UCSD-AML1 (cell line): ENCODE data around the gene RABEP2.
"Not testable (repeated sequence)": the region's sequence is repeated elsewhere in the genome, so short reads cannot be mapped to it uniquely, and the experiment has no call there.

Experiments
- DNase-seq: peaks from one replicate; lab custom pipeline; 2025; ENCODE audit not compliant: unreplicated experiment; lab: John Stamatoyannopoulos, UW

RABEP2 gene, protein sequence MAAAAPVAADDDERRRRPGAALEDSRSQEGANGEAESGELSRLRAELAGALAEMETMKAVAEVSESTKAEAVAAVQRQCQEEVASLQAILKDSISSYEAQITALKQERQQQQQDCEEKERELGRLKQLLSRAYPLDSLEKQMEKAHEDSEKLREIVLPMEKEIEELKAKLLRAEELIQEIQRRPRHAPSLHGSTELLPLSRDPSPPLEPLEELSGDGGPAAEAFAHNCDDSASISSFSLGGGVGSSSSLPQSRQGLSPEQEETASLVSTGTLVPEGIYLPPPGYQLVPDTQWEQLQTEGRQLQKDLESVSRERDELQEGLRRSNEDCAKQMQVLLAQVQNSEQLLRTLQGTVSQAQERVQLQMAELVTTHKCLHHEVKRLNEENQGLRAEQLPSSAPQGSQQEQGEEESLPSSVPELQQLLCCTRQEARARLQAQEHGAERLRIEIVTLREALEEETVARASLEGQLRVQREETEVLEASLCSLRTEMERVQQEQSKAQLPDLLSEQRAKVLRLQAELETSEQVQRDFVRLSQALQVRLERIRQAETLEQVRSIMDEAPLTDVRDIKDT

DNA sequence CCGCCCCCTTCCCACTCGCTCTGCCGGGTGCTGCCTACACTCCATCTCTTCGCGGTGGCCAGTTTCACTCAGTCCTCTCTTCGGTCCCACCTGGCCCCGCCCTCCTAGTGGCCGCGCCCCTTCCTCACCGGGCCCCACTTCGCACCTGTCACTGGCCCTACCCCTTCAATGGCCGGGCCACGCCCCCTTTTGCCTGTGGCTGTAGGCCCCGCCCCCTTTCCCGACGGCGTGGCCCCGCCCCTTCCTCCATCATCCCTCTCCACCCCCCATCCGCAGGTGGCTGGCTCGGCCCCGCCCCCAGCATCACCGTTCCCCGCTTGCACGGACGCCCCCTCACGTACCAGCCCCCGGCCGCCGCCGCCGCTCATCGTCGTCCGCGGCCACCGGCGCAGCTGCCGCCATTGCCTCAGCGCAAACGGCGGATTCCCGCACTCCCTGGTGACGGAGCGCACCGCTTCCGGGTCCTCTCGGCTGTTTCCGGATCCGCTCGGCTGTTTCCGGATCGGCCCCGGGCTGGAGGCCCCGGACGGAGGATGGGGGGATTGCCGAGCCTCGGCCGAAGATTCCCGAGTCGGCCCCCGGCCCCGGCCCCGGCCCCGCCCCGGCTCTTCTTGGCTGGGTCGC, at the start of gene RABEP2:
TSS of gene RABEP2 (minus strand) at position 477 of the 624 bp plus-strand sequence. CDS start at position 402, 75 bp downstream.
- peak; percentile 95 for DNase-seq

DNA sequence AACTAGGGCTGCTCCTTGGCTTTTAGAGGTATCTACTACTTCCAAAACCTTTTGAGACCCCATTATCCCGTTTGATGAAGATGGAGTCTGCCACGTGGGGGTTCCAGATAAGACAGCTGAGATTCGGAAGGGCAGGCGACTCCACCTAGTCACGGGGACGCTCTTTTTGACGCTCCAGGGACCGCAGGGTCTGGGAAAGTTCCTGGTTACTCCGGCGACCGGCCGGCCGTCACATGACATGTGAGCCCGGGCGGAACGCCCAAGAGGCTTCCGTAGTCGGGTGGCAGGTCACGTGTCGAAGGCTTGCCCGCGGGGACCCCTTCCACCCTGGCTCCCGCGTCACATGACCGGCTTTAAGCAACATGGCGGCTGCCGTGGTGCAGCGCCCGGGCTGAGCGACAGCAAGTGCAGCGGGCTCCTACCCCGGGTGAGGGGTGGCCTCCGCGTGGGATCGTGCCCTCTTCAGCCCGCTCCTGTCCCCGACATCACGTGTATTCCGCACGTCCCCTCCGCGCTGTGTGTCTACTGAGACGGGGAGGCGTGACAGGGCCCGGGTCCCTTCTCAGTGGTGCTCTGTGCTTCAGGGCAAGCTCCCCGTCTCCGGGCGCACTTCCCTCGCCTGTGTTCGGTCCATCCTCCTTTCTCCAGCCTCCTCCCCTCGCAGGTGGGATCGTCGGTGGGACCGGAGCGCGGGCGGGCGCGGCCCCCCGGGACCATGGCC, 49.6 kb upstream of the RABEP2 start, which contains the start of gene SPNS1:
TSS of gene SPNS1 (plus strand) at position 342 of the 721 bp plus-strand sequence. CDS start at position 716, 374 bp downstream.
- DNase-seq, result peak; percentile 93

DNA sequence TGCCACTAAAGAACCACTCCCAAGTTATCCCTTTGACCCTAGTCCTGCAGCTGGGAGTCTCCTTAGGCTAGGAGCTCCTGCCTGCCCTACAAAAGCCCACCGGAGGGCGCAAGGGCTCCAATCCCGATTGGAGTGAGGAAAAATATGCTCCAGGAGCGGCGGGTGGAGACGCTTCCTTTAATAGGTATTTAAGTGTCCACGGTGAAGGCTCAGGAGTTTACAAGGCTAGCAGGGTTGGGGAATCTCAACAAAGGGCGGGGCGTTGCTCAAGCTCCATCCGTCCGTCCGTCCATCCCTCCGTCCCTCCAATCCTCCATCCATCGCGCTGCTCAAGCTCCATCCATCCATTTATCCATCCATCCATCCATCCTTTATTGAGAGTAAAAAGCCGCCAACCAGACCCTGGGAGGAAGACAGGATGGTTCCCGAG, 49.0 kb upstream of the RABEP2 start:
- peak; percentile 62 for DNase-seq

DNA sequence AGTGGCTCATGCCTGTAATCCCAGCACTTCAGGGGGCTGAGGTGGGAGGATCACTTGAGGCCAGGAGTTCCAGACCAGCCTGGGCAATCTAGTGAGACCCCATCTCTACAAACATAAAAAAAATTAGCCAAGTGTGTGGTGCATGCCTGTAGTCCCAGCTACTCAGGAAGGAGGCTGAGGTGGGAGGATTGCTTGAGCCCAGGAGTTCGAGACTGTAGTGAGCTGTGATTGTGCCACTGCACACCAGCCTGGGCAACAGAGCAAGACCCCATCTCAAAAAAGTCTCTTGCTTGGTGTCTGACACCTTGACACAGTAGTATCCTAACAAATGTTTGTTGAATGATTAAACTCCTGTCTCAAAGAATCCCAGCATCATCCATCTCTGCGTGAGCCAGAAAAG, 44.7 kb upstream of the RABEP2 start:
- not testable (repeated sequence) for DNase-seq

DNA sequence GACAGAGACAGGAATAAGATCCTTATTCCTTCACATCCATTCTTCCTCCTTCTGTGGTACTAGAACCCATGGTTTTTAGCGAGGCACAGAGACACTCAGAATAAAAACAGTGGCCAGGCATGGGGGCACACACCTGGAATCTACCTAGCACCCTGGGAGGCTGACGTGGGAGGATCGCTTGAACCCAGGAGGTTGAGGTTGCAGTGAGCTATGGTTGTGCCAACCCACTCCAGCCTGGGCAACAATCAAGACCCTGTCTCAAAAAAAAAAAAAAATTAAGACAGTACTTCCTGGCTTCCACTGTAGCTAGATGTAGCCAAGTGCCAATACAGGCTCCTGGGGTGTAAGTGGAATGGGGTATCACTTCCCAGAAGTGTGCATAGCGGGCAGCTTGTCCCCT, 42.1 kb upstream of the RABEP2 start:
- no peak for DNase-seq

DNA sequence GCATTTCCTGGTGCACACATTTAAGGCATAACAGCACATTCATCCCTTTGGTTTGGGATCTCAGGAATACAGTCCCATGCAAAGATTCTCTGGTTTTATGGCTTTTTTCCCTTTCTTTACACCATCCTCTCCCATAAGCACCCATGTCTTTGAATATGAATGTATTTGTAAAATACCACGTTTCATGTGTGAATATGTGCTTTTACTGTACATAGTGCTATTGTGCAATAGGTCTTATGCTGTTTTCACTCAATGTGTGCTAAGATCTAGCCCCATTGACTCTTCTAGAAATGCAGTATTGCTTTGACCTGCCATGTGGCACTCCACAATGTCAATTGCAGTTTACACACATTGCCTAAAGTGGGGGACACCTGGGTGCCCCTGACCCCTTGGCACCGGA, 39.5 kb upstream of the RABEP2 start:
- no peak for DNase-seq

DNA sequence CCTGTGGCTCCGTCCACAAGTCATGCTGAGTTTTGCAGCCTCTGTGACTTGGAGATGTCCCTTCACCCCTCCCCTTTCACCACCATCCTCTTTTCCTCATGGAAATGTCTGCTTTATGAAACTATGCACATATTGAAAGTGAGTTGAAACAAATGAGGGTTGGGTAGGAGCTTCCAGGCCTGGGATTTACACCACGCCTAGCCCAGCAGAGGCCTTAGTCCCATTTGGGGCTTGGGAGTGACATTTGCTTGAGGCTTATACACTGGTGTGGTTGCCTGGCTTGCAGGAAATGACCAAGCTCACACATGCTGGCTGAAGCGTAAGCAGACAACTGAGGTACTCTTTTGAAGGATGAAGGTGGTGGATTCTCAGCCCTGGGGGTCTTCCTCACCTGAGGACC, 39.0 kb upstream of the RABEP2 start:
- no peak for DNase-seq

DNA sequence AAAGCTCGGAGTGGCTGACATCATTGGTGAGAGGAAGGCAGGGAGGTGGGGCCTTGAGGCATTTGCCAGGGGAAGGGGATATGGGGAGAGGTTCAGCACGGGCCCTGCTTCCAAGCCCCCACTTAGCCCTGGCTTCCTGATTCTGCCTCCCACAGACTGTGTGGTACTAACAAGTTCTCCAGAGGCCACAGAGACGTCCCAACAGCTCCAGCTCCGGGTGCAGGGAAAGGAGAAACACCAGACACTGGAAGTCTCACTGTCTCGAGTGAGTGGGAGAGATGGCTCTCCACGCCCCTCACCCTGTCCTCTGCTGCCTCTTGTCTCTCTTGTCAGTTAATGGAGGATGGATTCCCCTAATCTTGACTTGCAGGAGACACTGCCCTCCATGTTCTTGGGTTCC, 33.8 kb upstream of the RABEP2 start:
- DNase-seq, result no peak

DNA sequence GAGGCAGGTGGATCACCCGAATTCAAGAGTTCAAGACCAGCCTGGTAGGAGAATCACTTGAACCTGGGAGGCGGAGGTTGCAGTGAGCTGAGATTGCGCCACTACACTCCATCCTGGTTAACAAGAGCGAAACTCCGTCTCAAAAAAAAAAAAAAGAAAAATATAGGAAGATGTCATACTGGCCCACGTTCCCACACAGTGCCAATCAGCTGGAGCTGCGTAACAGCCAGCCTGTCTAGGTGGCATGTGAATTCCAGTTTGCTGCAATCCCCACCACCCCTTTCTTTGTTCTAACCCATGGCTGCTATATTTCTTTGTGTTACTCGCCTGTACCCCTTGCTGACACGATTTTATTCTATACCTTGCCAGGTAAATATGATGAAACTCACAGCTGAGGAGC, 33.2 kb upstream of the RABEP2 start:
- DNase-seq, result no peak

DNA sequence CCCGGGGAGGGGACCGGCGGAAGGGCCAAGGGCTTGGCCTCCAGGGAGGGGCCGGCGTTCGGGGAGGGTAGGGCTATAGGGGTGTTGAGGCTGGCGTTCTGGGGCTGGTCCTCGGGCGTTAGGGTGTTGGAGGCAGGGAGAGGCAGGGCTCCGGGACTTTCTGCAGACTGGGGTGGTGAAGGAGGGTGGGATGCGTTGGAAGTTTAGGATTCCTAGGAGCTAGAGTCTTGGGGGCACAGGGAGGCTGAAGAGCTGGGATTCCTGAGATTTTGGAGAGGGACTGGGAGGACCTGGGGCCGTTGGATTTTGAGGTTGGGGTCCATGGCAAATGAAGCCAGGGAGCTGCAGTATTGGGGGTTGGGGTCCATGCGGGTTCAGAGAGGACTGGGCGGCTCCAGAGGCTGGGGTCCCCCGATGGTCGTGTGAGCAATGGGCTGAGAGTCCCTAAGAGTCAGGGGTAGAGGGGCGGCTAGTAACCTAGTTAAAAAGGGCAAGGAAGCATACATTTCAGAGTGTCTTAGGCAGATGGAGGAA, 26.4 kb upstream of the RABEP2 start:
- DNase-seq, result no peak

DNA sequence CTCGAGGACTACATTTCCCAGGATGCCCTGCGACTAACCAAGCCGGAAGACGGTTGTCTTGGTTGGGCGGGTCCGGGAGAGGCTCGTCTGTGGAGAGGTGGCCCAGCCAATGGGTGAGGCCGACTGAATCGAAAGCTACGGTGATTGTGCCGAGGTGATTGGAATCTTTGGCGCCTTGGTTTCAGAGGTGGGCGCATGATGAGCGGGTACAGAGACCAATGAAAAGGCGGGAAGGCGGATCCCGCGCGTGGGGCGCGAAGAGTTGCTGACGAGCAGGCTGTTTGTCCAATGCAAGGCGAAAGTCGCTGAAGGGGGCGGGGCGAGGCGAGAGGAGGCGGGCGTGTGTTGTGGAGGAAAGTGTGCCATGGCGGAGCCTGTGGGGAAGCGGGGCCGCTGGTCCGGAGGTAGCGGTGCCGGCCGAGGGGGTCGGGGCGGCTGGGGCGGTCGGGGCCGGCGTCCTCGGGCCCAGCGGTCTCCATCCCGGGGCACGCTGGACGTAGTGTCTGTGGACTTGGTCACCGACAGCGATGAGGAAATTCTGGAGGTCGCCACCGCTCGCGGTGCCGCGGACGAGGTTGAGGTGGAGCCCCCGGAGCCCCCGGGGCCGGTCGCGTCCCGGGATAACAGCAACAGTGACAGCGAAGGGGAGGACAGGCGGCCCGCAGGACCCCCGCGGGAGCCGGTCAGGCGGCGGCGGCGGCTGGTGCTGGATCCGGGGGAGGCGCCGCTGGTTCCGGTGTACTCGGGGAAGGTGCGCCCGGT, 25.8 kb upstream of the RABEP2 start, which contains the start of gene NFATC2IP:
TSS of gene NFATC2IP (plus strand) at position 290 of the 762 bp plus-strand sequence. CDS start at position 365, 75 bp downstream.
- peak; percentile 99 for DNase-seq

DNA sequence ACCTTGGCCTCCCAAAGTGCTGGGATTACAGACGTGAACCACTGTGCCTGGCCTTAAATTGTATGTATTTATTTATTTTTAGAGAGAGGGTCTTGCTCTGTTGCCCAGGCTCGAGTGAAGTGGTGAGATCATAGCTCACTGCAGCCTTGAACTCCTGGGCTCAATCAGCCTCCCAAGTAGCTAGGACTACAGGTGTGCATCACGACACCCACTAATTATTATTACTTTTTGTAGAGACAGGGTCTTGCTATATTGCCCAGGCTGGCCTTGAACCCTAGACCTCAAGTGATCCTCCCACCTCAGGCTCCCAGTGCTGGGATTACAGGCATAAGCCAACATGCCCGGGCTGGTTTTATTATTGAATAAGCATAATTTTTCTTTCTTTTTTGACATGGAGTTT, 21.6 kb upstream of the RABEP2 start:
- DNase-seq, result no peak

DNA sequence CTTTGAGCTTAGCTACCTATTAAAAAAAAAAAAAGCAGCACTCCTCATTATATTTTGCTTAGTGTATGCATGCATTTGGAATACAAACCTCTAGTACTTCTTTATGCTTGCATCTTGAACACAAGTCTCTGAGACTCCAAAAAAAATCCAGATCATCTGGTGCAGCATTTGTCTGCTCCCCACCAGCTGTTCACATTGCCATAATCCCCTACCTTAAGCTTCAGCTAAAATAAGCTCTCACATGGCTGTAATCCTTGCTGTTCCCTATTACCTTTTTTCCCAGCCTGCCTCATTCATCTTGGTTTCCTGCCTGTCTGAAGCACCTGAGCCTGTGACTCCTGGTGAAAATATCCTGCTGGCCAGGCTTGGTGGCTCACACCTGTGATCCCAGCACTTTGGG, 18.2 kb upstream of the RABEP2 start:
- DNase-seq, result no peak

DNA sequence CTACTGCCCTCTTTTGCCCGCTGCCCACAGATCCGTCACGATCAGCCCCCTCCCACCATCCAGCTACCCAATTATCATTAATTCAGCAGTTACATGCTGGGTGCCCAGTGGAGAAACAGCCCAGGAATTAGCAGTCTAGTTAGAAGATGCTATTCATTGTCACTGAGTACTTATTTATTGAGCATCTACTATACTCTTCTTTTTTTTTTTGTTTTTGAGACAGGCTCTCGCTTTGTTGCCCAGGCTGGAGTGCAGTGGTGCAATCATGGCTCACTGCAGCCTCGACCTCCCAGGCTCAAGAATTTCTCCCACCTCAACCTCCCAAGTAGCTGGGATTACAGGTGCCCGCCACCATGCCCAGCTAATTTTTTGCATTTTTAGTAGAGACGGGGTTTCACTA, 14.8 kb upstream of the RABEP2 start:
- DNase-seq, result not testable (repeated sequence)

DNA sequence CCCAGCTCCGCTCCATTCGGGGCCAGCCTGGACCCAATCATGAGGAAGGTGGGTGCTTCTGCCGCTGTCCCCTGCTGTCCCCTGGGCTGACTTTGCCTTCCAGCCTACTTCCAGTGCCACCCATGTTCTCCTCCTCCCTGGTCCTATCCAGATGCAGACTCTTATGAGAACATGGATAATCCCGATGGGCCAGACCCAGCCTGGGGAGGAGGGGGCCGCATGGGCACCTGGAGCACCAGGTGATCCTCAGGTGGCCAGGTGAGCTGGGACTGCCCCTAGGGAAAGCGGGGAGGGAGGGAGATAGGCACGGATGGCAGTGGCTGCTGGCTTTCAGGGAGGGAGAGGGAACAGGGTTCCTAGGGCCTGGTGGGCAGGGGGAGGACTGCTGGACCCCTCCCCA, 13.7 kb upstream of the RABEP2 start:
- no peak for DNase-seq

DNA sequence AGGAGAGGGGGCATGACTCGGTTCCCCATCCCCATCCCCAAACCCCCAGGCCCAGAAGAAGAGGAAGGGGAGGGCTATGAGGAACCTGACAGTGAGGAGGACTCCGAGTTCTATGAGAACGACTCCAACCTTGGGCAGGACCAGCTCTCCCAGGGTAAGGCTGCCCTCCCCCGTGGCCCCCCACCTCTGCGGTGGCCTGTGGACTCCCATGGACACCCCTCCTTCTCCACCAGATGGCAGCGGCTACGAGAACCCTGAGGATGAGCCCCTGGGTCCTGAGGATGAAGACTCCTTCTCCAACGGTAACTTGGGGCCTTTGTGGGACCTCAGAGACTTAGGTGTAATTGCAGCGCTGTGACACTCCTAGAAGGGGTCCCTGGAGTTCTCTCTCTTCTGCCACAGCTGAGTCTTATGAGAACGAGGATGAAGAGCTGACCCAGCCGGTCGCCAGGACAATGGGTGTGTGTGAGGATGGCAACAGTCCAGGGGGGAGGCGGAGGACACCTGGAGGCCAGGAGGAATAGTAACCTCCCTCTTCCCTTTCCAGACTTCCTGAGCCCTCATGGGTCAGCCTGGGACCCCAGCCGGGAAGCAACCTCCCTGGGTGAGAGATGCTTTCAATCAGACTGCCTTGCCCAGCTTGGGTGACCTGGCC, 12.3 kb upstream of the RABEP2 start:
- DNase-seq, result no peak

DNA sequence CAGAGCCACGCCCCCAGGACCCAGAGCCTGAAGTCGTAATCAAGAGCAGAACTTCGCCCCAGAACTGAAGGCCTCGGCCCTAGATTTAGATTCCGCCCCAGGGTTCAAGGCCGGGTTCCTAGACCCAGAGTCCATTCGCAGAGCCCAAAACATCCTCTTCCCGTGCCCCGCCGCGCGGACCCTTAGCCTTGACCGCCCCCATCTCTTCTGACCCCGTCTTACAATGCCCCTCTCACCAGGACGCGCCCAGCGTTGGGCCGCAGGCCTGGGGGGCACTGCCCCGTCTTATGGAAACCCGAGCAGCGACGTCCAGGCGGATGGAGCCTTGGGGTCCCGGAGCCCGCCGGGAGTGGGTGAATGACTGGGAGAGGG, 11.7 kb upstream of the RABEP2 start:
- no peak for DNase-seq

DNA sequence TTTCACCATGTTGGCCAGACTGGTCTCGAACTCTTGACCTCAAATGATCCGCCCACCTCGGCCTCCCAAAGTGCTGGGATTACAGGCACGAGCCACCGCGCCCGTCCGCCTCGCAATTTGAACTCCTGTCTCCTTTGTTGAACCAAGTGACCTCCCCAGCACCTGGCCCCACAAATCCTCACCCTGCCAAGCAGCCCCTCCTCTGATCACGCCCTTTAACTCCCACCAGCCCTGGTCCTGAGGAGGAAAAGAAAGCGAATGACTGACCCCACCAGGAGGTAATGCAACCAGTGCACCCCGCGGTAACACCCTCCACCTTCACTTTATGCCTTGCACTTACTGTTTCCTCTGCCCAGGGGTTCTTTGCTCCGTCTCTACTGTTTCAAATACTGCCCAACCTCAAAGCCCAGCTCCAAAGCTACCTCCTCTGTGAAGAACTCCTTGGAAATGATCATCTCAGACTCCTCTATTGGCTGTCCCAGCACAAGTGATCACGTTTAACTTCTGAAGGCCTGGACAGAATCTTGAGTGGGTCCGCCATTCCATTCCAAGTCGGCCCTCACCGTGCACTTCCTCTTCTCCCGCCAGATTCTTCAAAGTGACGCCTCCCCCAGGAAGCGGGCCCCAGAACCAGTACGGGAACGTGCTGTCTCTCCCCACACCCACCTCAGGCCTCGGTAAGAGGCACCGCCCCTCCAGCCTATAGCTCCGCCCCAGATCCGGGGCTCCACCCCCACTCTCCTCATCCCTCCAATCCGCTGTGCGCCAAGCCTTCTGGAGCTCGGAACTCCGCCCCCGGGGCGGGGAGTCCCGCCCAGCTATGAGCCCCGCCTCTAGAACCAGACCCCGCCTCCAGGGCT, 11.1 kb upstream of the RABEP2 start:
- peak; percentile 93 for DNase-seq

DNA sequence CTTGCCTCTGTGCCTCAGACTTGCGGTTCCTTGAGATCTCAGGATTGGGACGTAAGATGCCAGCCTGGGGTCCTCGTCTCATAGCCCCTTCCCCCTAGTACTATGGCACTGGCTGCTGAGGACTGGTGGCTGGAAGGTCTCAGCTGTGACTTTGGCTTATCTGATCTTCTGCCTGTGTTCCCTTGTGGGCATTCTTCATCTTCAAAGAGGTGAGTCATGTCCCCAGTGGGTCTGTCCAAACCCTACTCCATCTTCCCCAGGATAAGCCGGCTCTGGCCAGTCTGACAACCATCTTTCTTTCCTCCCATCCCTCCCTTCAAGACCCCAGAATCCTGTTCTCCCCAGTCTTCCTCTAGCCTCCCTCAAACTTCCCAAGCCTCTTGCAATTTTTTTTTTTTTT, 10.3 kb upstream of the RABEP2 start:
- no peak for DNase-seq
